ENCODE results near the gene KRTAP13-1. TPM values are rescaled to one million over a fixed set of nuclear protein-coding genes. Genes with fewer than 3 reads are reported as not detected.

KRTAP13-1 gene
- total and polyA plus RNA-seq, 2 donors (not counting 3 experiments of a cell fraction or from before 2014, with no cell fraction given), result not detected

DNA sequence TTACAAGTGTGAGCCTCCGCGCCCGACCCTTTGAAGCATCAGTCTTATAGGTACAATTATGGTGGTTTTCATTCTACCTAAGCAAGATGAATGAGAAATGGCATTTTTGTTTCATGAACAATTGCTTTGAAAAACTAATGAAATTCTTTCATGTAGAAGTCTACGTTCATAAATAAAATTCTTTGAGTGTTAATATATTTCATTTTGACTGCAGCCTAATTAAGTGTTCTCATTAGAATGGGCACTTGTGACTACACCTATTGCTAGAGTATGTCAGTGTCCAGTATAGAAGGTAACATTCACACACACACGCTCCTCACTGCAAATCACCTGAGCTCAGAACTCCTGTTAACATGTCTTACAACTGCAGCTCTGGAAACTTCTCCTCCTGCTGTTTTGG lies 44.1 kb downstream of the KRTAP13-1 start, which contains the start of gene KRTAP15-1:
KRTAP15-1 (plus strand) TSS at position 301 of the 400 bp plus-strand sequence; CDS start at position 354, 53 bp downstream.
- Histone ChIP-seq H4K20me1 (replicated peaks; ENCODE audit: control insufficient read depth, extremely low read depth, insufficient read depth, low read length) (no peaks in the 10 kb centered on the region), H3K9me3 (replicated peaks; ENCODE audit: control insufficient read depth, insufficient read depth, low read length) (peaks cover 1% of the 10 kb centered on the region), H3K79me2 (ENCODE audit: control insufficient read depth, insufficient read depth, low read length) (no peaks in the 10 kb centered on the region), H2AFZ (ENCODE audit: low read depth, low read length) (no peak within 1 kb of the TSS), H3K4me2 (ENCODE audit: insufficient read depth, low read length) (no peak within 1 kb of the TSS), H3K4me3 (replicated peaks in 1 of 3; ENCODE audit: insufficient read depth in 1 of 3, low read depth in 1 of 3, low read length in 3 of 3) (no peak within 1 kb of the TSS), H3K27ac (ENCODE audit: insufficient read depth, low read depth, low read length) (no peak within 1 kb of the TSS), H3K27me3 (ENCODE audit: control insufficient read depth in 2 of 2, insufficient read depth in 2 of 2, low read length in 2 of 2) (no peaks in the 10 kb centered on the region), H3K9me1 (replicated peaks; ENCODE audit: control insufficient read depth, extremely low read depth, insufficient read depth, low read length) (no peaks in the 10 kb centered on the region), H3K9ac (replicated peaks; ENCODE audit: extremely low read depth, insufficient read depth, low read length) (no peak within 1 kb of the TSS), H3K36me3 (ENCODE audit: control insufficient read depth in 2 of 2, extremely low read depth in 1 of 2, insufficient read depth in 2 of 2, low read length in 2 of 2) (no peaks in the 10 kb centered on the region), H3K4me1 (ENCODE audit: control insufficient read depth, extremely low read depth, insufficient read depth, low read length) (no peaks in the 10 kb centered on the region)
- DNase-seq (ENCODE audit: low read depth, low spot score) (no peak), FAIRE-seq (no peak)
- dilution Hi-C loops (cut with MboI; ENCODE audit: extremely low pct_ligation_motif_present, low sequenced_read_pairs), result no loop called here
- intact Hi-C loops (cut with micrococcal nuclease), result no loop called here
- no peak for TF ChIP-seq EZH2 (IDR thresholded peaks at IDR 0.05; ENCODE audit: borderline replicate concordance, low read depth, low read length, severe bottlenecking)
- TF ChIP-seq FOS (IDR thresholded peaks at IDR 0.05; ENCODE audit: borderline replicate concordance, insufficient read depth, low read length), result no peak
- no peak for TF ChIP-seq POLR2AphosphoS5 (IDR thresholded peaks at IDR 0.05; ENCODE audit: insufficient read depth, low read depth, low read length)
- TF ChIP-seq, protein P1, sequence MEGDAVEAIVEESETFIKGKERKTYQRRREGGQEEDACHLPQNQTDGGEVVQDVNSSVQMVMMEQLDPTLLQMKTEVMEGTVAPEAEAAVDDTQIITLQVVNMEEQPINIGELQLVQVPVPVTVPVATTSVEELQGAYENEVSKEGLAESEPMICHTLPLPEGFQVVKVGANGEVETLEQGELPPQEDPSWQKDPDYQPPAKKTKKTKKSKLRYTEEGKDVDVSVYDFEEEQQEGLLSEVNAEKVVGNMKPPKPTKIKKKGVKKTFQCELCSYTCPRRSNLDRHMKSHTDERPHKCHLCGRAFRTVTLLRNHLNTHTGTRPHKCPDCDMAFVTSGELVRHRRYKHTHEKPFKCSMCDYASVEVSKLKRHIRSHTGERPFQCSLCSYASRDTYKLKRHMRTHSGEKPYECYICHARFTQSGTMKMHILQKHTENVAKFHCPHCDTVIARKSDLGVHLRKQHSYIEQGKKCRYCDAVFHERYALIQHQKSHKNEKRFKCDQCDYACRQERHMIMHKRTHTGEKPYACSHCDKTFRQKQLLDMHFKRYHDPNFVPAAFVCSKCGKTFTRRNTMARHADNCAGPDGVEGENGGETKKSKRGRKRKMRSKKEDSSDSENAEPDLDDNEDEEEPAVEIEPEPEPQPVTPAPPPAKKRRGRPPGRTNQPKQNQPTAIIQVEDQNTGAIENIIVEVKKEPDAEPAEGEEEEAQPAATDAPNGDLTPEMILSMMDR (IDR thresholded peaks at IDR 0.05; ENCODE audit: extremely low read depth in 1 of 2, insufficient read depth in 1 of 2, low read depth in 1 of 2, low read length in 2 of 2), result no peak
- TF ChIP-seq JUN (IDR thresholded peaks at IDR 0.05; ENCODE audit: borderline replicate concordance, insufficient read depth, insufficient read length, low read depth), result no peak
- TF ChIP-seq GATA2 (IDR thresholded peaks at IDR 0.05; ENCODE audit: insufficient read depth, insufficient read length, low read depth, low read length), result no peak
- TF ChIP-seq, protein P2, sequence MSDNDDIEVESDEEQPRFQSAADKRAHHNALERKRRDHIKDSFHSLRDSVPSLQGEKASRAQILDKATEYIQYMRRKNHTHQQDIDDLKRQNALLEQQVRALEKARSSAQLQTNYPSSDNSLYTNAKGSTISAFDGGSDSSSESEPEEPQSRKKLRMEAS (IDR thresholded peaks at IDR 0.05; ENCODE audit: insufficient read depth, insufficient read length), result no peak
- BruUV-seq (replicated peaks), result no TSS peak
- ChIA-PET POLR2A (no interaction called here), CTCF (no interaction called here)

Data from endothelial cell of umbilical vein (primary cell).